ENCODE measurements around the gene ETHE1. TPM values are rescaled to one million over a fixed set of nuclear protein-coding genes. Genes with fewer than 3 reads are reported as not detected.

ETHE1 gene
- total and polyA plus RNA-seq, 2 donors (not counting 1 experiment from before 2014, with no cell fraction given) = 16.0 to 39.4 TPM

DNA sequence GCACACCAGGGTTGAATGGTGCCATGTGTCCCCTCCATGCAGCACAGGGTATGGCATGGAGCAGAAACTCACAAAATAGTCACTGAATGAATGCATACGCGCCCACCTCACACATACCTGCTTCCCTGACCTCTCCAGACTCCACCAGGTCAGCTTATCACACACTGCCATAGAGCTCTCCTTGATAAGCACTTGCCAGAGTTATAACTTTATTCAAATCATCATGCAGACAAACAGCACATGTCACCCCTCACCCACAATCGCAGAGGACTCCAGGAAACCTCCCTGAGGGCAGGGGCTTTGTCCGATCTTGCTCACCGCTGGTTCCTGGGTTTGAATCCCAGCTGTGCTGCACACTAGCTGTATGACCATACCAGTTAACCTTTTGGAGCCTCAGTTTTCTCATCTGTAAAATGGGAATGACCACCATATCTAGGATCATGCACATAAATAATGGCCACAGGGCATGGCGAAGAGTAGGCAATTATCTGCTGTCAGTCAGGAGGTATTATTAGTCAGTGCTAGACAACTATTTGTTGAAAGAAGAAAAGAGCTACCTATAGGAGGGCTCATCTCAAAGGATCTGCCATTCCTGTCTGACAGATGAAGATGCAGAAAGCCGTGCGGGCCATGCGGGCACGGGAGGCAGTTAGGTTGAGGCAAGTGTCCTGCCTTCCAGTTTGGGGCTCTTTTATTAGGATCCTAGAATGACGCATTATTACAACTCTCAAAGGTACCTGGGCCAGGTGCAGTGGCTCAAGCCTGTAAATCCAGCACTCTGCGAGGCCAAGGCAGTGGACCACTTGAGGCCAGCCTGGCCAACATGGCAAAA, 34.4 kb upstream of the ETHE1 start:
- Histone ChIP-seq H3K4me3 (ENCODE audit: control extremely low read depth in 1 of 5, extremely low read depth in 1 of 5, insufficient read depth in 1 of 5, low read depth in 2 of 5, low read length in 4 of 5) (no peak overlapping the region), H3K9me3 (ENCODE audit: control extremely low read depth in 1 of 3, control insufficient read depth in 2 of 3, insufficient read depth in 1 of 3, low read length in 2 of 3) (peaks cover 0 to 11% (median 0%) of the 10 kb centered on the region in 3 donors), H3K79me2 (ENCODE audit: control insufficient read depth, insufficient read depth, low read length) (peaks cover 28% of the 10 kb centered on the region), H3K27ac (ENCODE audit: low read length in 2 of 2) (peak overlapping the region; percentile 92), H3K36me3 (replicated peaks in 1 of 2; ENCODE audit: control extremely low read depth in 1 of 2, control insufficient read depth in 1 of 2, extremely low read depth in 1 of 2, insufficient read depth in 2 of 2, low read length in 1 of 2) (peaks cover 3 to 12% of the 10 kb centered on the region in 2 experiments), H2AFZ (ENCODE audit: insufficient read depth, low read depth, low read length, poor library complexity, severe bottlenecking) (no peak overlapping the region), H3K9ac (ENCODE audit: low read length) (no peak overlapping the region), H3K4me1 (ENCODE audit: control insufficient read depth in 2 of 2, insufficient read depth in 2 of 2, low read length in 2 of 2) (peaks cover 42 to 52% of the 10 kb centered on the region in 2 donors), H4K20me1 (ENCODE audit: control insufficient read depth, insufficient read depth, low read length, poor library complexity, severe bottlenecking) (no peaks in the 10 kb centered on the region), H3K4me2 (replicated peaks; ENCODE audit: low read depth, low read length, poor library complexity, severe bottlenecking) (peak overlapping the region; percentile 69), H3K27me3 (replicated peaks in 1 of 4; ENCODE audit: control extremely low read depth in 1 of 4, control insufficient read depth in 3 of 4, insufficient read depth in 4 of 4, low read length in 3 of 4) (no peaks in the 10 kb centered on the region)
- ChIA-PET CTCF (interaction anchor here (0.7 to 1.9 kb wide), 7 partner anchors 14 to 184 kb away, joined by 3 to 7 read pairs (median 4); partner anchors contain the start of genes IRGQ, PINLYP and XRCC1), POLR2A (interaction anchor here (0.7 to 1.1 kb wide), 3 partner anchors 25 to 68 kb away, joined by 3 to 6 read pairs (median 4); partner anchors contain the start of genes IRGQ and ZNF576)
- Mint-ChIP-seq H3K9me3 (ENCODE audit: insufficient read depth) (no peaks in the 10 kb centered on the region), H3K4me1 (peaks cover 53% of the 10 kb centered on the region), H3K27me3 (no peaks in the 10 kb centered on the region), H3K4me3 (peak overlapping the region; percentile 24), H3K27ac (peak overlapping the region; percentile 99)
- ATAC-seq (ENCODE audit: low read depth) (no peak), DNase-seq (no peak)
- over 99% methylated on average over 11 of the region's 12 CpGs for WGBS (ENCODE audit: insufficient coverage)
- intact Hi-C loops (cut with micrococcal nuclease) = no loop called here
- no peak for TF ChIP-seq EZH2 (IDR thresholded peaks at IDR 0.05; ENCODE audit: borderline replicate concordance, insufficient read depth, low read depth, low read length, poor library complexity, severe bottlenecking)
- TF ChIP-seq, protein P1, sequence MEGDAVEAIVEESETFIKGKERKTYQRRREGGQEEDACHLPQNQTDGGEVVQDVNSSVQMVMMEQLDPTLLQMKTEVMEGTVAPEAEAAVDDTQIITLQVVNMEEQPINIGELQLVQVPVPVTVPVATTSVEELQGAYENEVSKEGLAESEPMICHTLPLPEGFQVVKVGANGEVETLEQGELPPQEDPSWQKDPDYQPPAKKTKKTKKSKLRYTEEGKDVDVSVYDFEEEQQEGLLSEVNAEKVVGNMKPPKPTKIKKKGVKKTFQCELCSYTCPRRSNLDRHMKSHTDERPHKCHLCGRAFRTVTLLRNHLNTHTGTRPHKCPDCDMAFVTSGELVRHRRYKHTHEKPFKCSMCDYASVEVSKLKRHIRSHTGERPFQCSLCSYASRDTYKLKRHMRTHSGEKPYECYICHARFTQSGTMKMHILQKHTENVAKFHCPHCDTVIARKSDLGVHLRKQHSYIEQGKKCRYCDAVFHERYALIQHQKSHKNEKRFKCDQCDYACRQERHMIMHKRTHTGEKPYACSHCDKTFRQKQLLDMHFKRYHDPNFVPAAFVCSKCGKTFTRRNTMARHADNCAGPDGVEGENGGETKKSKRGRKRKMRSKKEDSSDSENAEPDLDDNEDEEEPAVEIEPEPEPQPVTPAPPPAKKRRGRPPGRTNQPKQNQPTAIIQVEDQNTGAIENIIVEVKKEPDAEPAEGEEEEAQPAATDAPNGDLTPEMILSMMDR (IDR thresholded peaks at IDR 0.05) = no peak

DNA sequence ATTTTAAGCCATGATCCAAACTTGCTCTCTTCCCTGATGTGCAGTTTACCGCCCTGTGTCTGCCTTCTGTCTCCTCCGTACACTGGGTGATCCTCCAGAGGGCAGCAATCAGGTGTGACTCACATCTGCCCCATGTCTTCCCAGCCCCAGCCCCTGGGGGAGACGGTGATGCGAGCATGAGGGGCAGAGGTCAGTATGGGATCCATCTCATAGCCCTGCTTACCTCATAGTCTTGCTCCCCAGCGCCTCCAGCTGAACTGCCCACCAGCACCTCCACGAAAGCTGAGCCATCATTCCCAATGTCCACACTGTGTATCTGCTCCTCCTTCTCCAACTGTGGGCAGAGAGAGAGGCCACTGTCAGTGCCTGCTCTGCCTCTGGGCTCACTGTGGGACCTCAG, 33.7 kb upstream of the ETHE1 start:
- H3K79me2 ChIP-seq (ENCODE audit: control insufficient read depth, insufficient read depth, low read length) = peaks cover 33% of the 10 kb centered on the region
- peaks cover 42 to 52% of the 10 kb centered on the region in 2 donors for H3K4me1 ChIP-seq (ENCODE audit: control insufficient read depth in 2 of 2, insufficient read depth in 2 of 2, low read length in 2 of 2)
- H4K20me1 ChIP-seq (ENCODE audit: control insufficient read depth, insufficient read depth, low read length, poor library complexity, severe bottlenecking) = no peaks in the 10 kb centered on the region
- H3K27me3 ChIP-seq (replicated peaks in 1 of 4; ENCODE audit: control extremely low read depth in 1 of 4, control insufficient read depth in 3 of 4, insufficient read depth in 4 of 4, low read length in 3 of 4) = no peaks in the 10 kb centered on the region
- no peak overlapping the region for H3K9ac ChIP-seq (ENCODE audit: low read length)
- POLR2A ChIA-PET = interaction anchor here (0.7 to 1.1 kb wide), 2 partner anchors 35 to 239 kb away, joined by 3 read pairs; partner anchors contain the start of genes IRGQ and ZNF576
- H3K4me2 ChIP-seq (replicated peaks; ENCODE audit: low read depth, low read length, poor library complexity, severe bottlenecking) = peak overlapping the region; percentile 69
- Mint-ChIP-seq H3K4me3 (peak overlapping the region; percentile 24), H3K4me1 (peaks cover 53% of the 10 kb centered on the region), H3K9me3 (ENCODE audit: insufficient read depth) (no peaks in the 10 kb centered on the region), H3K27me3 (no peaks in the 10 kb centered on the region), H3K27ac (peak overlapping the region; percentile 99)
- ATAC-seq (ENCODE audit: low read depth) (no peak), DNase-seq (no peak)
- no peak overlapping the region for H2AFZ ChIP-seq (ENCODE audit: insufficient read depth, low read depth, low read length, poor library complexity, severe bottlenecking)
- H3K4me3 ChIP-seq (ENCODE audit: control extremely low read depth in 1 of 5, extremely low read depth in 1 of 5, insufficient read depth in 1 of 5, low read depth in 2 of 5, low read length in 4 of 5) = no peak overlapping the region
- 82% methylated on average over 5 of the region's 6 CpGs for WGBS (ENCODE audit: insufficient coverage)
- peaks cover 3 to 16% of the 10 kb centered on the region in 2 experiments for H3K36me3 ChIP-seq (replicated peaks in 1 of 2; ENCODE audit: control extremely low read depth in 1 of 2, control insufficient read depth in 1 of 2, extremely low read depth in 1 of 2, insufficient read depth in 2 of 2, low read length in 1 of 2)
- peak overlapping the region; percentile 30 to 92 for H3K27ac ChIP-seq (ENCODE audit: low read length in 2 of 2)
- no peak for TF ChIP-seq EZH2 (IDR thresholded peaks at IDR 0.05; ENCODE audit: borderline replicate concordance, insufficient read depth, low read depth, low read length, poor library complexity, severe bottlenecking)
- TF ChIP-seq, protein P1 (IDR thresholded peaks at IDR 0.05) = no peak
- H3K9me3 ChIP-seq (ENCODE audit: control extremely low read depth in 1 of 3, control insufficient read depth in 2 of 3, insufficient read depth in 1 of 3, low read length in 2 of 3) = peaks cover 0 to 11% (median 0%) of the 10 kb centered on the region in 3 donors
- CTCF ChIA-PET = interaction anchor here (1.0 to 1.9 kb wide), 5 partner anchors 28 to 194 kb away, joined by 3 to 7 read pairs (median 4); partner anchors contain the start of genes IRGQ and SMG9
- intact Hi-C loops (cut with micrococcal nuclease) = no loop called here

All from B cell (primary cell).